GM12891 (cell line): ENCODE measurements around the gene FAM180A.

Experiments
- PAX5 ChIP-seq: IDR thresholded peaks from 2 replicates; pipeline ENCODE4 v1.6.1; 2011; ENCODE audit warnings: low read length, moderate library complexity, mild to moderate bottlenecking; ENCODE audit not compliant: insufficient read depth, severe bottlenecking
- POLR2A ChIP-seq: IDR thresholded peaks from 2 replicates; pipeline ENCODE4 v1.6.1; 2011; ENCODE audit warnings: low read depth, low read length, control low read depth
- POLR2AphosphoS5 ChIP-seq: IDR thresholded peaks from 2 replicates; pipeline ENCODE4 v1.6.1; 2011; ENCODE audit warnings: low read depth, low read length, control low read depth
- TAF1 ChIP-seq: IDR thresholded peaks from 2 replicates; pipeline ENCODE4 v1.6.1; 2011; ENCODE audit warnings: low read depth, low read length, control low read depth

GRCh38 chr7:135706858-135707569 lies 41.6 kb downstream of the FAM180A start:
- TF ChIP-seq POLR2A (no peak), POLR2AphosphoS5 (no peak), PAX5 (no peak), TAF1 (no peak)
